GM03348 (cell line): ENCODE data around the gene CAPN3.
"Not testable (repeated sequence)": the region's sequence is repeated elsewhere in the genome, so short reads cannot be mapped to it uniquely, and the experiment has no call there.

Experiments used
- DNase-seq: peaks from one replicate; pipeline ENCODE4 v3.0.0; 2012; ENCODE audit warnings: low spot score

The CAPN3 gene

DNA sequence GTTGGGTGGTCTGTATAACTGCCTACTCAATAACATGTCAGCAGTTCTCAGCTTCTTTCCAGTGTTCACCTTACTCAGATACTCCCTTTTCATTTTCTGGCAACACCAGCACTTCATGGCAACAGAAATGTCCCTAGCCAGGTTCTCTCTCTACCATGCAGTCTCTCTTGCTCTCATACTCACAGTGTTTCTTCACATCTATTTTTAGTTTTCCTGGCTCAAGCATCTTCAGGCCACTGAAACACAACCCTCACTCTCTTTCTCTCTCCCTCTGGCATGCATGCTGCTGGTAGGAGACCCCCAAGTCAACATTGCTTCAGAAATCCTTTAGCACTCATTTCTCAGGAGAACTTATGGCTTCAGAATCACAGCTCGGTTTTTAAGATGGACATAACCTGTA lies at the start of gene CAPN3:
Gene CAPN3, plus strand, starts transcription at position 253 of the 400 bp plus-strand sequence. CDS start 305 bp downstream, outside the sequence.
- no peak for DNase-seq

DNA sequence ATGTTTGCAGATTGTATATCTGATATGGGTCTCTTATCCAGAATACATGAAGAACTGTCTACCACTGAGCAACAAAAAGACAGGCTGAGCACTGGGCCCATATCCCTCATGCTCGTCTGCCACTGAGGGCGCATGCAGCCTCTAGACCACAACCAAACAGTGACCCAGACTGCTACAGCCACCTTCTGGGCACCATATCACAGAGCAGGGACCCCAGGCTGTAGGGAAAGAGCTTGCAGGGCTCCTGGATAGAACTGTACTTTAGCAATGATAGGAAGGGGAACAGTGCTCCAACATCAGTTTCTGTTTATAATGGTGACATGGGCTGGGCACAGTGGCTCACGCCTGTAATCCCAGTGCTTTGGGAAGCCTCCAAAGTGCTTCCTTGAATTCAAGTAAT lies 45.8 kb upstream of the CAPN3 start:
- no peak for DNase-seq

DNA sequence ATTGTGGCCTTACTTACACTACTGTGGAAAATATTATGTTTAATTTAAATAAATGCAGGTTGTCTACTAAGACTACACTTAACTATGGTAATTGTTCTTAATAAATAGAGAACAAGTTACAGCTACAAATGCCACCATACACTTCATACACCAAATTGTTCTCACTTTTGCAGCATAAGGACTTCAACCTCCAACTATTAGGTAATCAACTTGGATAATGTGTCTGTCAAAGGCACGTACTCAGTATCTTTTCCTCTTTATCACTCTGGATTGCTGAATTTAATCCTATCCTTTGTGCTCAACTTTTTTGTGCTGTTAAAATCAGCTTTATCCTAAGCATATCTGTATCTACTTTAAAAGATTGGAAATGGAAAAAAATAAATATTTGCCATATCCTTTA lies 44.5 kb upstream of the CAPN3 start:
- no peak for DNase-seq

DNA sequence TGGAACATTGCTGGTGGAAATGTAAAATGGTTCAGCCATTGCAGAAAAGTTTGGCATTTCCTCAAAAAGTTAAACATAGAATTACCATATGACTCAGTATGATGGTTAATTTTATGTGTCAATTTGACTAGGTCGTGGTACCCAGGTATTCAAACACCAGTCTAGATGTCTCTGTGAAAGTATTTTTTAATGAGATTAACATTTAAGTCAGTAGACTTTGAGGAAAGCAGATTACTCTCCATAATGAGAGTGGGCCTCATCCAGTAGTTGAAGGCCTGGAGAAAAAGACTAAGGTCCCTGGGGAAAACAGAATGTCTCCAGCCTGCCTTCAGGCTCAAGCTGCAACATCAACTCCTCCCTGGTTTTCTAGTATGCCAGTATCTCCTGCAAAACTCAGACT lies 43.8 kb upstream of the CAPN3 start:
- DNase-seq = no peak

DNA sequence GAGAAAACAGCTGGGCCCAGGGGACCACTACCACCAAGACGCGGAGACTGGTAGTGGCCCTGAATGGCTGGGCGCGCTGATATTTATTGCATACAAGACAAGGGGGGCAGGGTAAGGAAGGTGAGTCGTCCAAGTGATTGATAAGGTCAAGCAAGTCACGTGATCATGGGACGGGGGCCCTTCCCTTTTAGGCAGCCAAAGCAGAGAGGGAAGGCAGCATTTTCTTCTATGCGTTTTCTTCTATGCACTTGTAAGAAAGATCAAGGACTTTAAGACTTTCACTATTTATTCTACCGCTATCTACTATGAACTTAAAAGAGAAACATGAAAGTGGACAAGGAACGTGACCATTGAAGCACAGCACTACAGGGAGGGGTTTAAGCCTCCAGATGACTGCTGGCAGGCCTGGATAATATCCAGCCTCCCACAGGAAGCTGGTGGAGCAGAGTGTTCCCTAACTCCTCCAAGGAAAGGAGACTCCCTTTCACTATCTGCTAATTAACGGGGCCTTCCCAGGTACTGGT lies 43.0 kb upstream of the CAPN3 start:
- not testable (repeated sequence) for DNase-seq

DNA sequence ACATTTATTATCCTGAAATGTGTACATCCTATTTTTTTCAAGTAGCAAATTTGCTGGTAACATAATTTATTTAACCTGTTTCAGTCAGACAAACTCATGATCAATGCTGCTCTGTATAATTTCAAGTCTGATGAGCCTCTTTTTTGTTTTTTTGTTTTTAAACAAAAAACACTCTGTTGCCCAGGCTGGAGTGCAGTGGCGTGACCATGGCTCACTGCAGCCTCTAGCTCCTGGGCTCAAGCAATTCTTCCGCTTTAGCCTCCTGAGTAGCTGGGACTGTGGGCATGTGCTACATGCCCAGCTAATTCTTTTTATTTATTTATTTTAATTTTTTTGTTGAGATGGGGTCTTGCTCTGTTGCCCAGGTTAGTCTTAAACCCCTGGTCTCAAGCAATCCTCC lies 40.1 kb upstream of the CAPN3 start:
- DNase-seq = no peak

DNA sequence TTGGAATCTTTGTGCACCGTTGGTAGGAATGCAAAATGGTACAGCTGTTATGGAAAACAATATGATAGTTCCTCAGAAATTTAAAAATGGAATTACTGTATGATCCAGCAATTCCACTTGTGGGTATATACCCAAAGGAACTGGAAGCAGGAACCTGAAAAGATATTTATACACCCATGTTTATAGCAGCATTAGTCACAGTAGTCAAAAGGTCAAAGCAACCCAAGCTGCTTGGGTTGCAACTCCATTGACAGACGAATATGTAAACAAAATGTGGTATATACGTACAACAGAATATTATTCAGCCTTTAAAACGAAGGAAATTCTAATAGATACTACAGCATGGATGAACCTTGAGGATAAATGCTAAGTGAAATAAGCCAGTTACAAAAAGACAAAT lies 35.0 kb upstream of the CAPN3 start:
- no peak for DNase-seq

DNA sequence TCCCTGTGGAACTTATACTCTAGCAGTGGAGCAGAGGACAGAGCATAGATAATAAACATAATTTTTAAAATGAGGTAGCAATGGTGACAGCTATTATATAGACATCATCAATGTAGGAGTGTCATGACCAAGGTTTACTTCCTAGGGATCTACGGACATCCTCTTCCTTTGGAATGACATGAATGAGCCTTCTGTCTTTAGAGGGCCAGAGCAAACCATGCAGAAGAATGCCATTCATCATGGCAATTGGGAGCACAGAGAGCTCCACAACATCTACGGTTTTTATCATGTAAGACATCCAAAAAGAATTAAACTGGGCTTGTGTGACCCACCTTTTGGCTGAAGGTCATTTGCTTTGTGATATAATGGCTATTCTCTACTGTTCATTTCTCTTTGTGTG lies 30.1 kb upstream of the CAPN3 start:
- no peak for DNase-seq

DNA sequence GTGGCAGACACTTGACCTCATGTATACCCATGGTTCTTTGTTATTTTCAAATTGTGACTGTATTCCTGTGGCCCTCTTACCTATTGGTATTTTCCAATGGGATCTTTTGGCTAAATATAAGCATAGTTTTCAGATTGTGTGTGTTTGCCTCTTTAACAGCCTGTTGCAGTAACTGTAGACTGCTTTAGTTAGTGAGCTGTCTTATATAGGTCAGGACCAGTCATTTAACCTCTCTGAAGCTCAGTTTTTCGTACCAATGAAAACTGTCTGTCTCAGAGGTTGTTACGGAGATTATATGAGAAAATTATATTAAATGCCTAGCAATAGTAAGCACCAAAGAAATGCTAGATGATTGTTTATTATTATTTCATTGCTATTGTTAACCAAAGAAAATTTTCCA lies 29.3 kb upstream of the CAPN3 start:
- no peak for DNase-seq

DNA sequence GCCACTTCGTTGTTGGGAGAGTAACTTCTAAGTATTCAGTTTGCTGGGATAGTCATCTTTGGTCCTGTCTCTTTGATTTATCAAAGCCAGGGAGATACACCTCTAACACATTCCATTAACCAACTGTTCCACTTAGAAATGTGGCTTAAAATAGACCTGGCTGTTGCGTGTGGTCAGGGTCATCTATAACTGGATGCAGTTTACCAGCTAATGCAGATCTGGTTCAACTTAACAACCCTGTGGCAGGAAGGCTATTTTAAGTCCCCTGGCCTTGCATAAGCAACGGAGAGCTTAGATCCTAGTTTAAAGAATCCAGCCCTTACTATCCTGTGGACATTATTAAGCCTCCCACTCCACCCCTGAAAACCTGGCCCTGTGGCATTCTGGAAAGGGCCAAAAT lies 28.1 kb upstream of the CAPN3 start:
- DNase-seq = no peak

DNA sequence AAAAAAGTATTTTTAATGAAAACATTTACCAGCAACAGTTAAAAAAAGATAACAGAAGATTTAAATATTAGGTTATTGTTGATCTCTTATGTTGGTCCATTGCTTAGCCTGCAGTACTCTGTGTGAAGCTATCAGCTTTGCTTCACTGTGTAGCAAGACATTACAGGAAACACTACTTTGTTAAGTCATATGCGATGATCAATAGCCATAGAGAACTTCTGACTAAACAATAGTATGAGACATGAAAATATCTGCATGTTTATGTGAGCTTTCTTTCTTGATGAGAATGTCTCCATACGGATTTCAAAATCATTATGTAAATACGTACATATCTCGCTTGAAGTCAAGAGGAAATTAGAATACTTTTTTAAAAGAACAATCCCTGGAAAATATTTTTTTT lies 27.0 kb upstream of the CAPN3 start:
- DNase-seq = peak; percentile 25

DNA sequence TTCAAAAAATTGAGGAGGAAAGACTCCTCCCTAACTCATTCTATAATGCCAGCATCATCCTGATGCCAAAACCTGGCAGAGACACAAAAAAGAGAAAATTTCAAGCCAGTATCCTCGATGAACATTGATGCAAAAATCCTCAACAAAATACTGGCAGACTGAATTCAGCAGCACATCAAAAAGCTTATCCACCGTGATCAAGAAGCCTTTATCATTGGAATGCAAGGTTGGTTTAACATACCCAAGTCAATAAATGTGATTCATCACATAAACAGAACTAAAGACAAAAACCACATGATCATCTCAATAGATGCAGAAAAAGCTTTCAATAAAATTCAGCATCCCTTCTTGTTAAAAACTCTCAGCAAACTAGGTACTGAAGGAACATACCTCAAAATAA lies 24.2 kb upstream of the CAPN3 start:
- no peak for DNase-seq

DNA sequence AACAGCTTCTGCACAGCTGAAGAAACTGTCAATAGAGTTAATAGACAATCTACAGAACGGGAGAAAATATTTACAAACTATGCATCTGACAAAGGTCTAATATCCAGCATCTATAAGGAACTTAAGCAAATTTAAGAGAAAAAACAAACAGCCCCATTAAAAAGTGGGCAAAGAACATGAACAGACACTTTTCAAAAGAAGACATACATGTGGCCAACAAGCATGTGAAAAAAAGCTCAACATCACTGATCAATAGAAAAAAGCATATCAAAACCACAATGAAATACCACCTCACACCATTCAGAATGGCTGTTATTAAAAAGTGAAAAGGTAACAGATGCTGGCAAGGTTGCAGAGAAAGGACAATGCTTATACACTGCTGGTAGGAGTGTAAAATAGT lies 22.7 kb upstream of the CAPN3 start:
- not testable (repeated sequence) for DNase-seq

DNA sequence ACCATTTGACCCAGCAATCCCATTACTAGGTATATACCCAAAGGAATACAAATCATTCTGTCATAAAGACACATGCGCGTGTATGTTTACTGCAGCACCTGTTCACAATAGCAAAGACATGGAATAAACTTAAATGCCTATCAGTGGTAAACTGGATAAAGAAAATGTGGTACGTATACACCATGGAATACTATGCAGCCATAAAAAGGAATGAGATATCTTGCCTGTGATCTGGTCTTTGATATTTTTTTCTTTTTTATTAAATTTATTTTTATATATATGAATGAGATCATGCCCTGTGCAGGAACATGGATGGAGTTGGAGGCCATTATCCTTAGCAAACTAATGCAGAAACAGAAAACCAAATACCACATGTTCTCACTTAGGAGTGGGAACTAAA lies 22.2 kb upstream of the CAPN3 start:
- DNase-seq = not testable (repeated sequence)

DNA sequence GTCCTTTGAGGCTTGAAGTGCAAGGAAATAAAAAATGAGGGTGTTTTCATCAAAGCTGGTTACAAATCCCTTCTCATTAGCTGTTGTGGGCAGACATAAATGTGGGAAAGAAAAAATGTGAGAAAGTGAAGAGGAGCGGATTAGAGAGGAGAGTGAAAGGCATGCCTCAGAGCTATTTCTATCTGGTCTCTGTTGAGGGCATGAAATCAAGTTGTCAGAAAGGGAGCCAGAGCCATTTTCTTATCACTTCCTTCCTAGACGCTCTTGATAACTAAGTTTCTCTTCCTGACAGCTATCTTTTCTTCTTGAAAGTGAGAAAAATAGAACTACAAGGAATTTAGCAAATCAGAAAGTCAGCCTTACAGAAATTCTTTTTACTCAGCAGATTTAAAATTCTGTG lies 20.8 kb upstream of the CAPN3 start:
- DNase-seq = no peak

DNA sequence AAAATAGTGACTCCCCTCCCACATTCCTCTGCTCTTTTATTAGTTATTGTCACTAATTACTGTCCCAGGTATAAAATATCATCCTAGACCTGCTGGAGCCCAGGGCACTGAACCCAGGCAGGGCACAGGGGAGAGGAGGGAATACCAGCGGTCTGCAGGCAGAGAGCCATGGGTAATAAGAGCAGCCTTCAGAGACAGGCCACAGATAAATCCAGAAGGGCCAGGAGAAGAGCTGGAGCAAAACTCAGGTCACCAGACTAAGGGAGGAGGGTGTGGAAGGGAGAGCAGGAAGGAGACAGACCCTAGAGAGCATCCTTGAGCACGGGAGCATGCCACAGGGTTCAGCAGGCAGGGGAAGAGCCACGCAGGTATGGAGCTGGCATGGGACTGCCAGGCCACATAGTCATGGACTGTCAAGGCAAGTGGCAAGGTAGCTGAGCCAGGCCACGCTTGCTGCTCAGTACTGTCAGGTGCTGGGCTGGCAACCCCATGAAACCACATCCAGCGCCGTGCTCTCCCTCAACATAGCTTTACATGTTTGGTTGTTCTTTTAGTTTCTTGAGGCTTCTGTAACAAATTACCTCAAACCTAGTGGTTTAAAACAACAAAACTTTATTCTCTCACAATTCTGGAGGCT lies 15.6 kb upstream of the CAPN3 start:
- no peak for DNase-seq

DNA sequence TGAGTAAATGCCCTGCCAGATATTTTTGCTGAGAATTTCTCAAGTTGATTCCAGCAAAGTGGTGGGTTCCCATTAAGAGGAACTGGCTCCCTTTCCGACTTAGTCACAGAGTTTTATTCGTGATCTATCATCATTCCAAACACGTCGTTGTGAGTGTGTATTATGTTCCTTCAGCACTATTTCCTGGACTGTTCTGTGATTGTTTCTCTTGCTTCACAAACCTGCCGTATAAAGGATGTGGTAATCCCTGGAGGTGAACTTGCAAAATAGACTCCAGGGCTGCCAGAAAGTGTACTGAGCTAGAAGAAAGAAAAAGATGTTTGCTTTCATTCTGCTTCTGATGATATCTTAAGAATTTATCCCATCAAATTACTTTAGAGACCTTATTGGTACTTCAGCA lies 14.5 kb upstream of the CAPN3 start:
- DNase-seq = peak; percentile 55

DNA sequence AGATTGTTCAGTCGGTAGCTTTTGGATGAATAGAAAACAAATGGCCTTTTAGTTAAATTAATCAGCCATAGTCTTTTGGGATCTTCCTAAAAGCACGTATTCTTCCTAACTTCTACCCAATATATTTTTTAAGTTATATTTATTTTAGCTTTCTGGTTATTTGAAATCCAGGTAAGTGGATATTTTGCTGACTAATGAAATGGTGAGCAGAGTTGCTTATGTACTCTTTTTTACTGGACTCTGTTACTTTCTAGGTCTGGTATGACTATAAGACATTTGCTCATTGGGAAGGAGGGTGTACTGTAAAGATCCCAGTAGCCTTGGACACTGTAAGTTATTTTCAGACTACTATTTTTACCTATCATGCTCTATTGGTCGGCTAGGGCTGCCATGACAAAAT lies 13.8 kb upstream of the CAPN3 start:
- DNase-seq = no peak

DNA sequence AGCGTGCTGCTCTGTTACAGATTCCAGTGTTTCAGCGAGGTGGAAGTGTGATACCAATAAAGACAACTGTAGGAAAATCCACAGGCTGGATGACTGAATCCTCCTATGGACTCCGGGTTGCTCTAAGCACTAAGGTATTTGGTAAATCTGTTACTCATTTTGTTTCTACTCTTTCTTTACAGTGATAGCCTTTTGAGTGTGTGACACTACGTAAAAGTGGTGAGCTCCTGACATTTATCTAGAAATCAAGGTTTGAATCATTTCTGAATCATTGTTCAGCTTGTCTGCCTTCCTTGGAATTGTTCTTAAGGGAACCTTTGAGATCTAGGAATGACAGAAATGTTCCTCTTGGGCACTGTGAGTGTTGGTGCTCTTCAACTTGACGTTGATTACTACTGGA lies 11.2 kb upstream of the CAPN3 start:
- peak; percentile 45 for DNase-seq

DNA sequence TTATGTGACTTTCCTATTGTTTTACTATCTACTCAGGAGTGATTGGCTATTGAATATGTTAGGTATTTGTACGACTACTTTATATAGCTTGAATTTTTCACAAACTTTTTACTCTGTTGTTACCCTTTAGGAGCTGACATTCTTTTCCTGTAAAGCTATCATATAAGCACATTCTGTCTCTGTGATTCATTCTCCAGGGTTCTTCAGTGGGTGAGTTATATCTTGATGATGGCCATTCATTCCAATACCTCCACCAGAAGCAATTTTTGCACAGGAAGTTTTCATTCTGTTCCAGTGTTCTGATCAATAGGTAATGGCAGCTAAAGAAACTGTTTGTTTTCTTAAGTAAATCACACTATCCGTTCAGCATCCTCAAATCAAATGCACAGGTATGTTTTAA lies 10.1 kb upstream of the CAPN3 start:
- peak; percentile 21 for DNase-seq

DNA sequence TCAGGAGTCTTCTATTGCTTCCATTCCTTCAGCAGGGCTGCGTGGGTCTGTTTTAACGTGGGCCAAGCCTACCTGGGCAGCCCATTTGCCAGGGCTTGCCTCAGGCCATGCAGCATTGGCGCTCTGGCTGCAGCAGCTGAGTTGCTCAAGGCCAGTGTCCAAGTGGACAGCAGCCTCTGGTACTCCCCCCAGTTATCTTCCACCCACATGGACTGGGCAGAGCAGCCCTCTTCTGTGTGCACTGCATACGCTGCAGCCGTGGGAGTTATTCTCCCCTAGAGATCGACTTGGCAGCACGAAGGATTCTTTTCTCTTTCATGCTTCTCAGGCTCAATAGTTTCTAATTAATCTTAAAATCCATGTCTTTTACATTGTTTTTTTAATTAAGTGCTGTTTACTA lies 6.9 kb upstream of the CAPN3 start:
- no peak for DNase-seq

DNA sequence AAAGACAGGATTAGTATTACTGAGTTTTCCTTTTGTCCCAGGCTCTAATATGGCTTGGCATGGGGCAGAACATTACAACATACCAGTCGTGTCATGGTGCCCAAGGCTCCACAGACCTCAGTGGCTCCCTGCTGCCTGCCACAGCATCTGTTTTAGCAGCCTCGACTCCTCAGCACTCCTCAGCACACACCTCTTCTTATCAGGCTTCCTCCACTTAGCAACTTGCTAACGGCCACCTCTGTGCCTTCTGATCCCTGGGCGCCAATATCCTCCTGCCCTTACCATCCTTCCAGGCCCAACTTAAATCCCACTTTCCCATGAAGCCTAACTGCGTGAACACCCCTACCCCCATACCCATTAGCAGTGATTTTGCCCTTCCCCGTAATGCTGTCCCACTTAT lies 6.2 kb upstream of the CAPN3 start:
- DNase-seq = no peak

DNA sequence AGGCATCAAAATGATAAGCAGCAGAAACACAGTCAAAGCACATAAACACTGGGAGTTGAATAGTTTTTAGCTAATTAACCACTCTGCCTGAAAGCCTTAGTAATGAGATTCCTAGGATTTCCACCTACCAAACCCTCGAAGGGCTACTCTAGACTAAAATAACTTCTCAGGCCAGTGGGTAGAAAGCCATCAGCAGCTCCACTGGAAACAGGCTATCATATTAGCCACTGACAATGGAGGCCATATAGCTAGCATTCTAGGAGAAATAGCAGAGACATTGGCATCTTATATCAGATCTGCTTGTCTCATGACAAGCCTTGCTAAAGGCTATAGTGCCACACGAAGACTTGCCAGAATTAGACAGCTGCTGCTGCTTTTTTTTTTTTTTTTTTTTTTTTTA lies 4.5 kb upstream of the CAPN3 start:
- DNase-seq = no peak

DNA sequence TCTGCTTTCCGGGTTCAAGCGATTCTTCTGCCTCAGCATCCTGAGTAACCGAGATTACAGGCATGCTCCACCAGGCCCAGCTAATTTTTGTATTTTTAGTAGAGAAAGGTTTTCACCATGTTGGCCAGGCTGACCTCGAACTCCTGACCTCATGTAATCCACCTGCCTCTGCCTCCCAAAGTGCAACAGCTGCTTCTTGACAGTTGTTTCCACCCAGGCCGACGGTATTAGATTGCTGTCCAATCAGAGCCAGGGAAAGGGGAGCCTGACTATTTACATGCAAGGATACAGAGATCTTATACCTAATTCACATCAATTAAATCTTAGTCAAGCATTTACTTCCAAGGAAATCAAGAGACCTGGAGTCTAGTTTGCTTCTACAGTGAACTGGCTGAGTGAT lies 4.0 kb upstream of the CAPN3 start:
- no peak for DNase-seq

DNA sequence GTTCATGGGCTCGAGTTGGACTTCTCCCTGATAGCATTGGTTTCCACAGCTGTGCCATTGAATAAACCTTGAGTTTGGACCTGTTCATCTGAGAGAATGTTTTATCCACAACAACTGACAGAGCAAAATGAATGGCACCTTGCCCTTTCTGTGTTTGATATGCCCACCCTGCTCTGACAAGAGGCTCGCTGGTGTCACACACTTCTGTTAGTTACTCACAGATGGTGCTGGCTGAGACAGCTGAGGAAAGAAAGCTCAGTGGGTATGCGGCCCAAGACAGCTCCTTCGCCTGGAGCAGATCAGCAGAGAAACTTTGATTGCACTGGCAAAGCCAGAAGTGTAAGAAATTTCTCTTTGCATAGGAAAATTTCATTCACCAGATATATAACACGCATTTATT lies 2.5 kb upstream of the CAPN3 start:
- no peak for DNase-seq
